BJ (cell line): ENCODE data around the gene FANK1. TPM values are rescaled to one million over a fixed set of nuclear protein-coding genes. Genes with fewer than 3 reads are reported as not detected.

ENCODE experiments used
- CTCF ChIA-PET: fragments of 350-600 bp; formaldehyde crosslinking; extraction: SDS; loops from one replicate; lab custom pipeline; 2021; ENCODE audit warnings: antibody characterized with exemption, inconsistent platforms; lab: Yijun Ruan, JAX
- POLR2A ChIA-PET: fragments of 300-600 bp; sonication (Branson Sonifier 250); formaldehyde crosslinking; extraction: SDS; loops from one replicate; lab custom pipeline; 2021; ENCODE audit warnings: antibody characterized with exemption; lab: Charles Lee
- DNase-seq: peaks from one replicate; pipeline ENCODE4 v3.0.0-alpha.2; 2011; ENCODE audit warnings: low read depth
- H3K27me3 ChIP-seq: 2 replicates; pipeline ENCODE4 v1.6.0; 2011; ENCODE audit warnings: low read length; ENCODE audit not compliant: control insufficient read depth, insufficient read depth
- H3K36me3 ChIP-seq: 2 replicates; pipeline ENCODE4 v1.5.1; 2011; ENCODE audit warnings: low read length; ENCODE audit not compliant: control insufficient read depth, insufficient read depth
- H3K4me3 ChIP-seq: 2 replicates; pipeline ENCODE4 v1.5.1; 2011; ENCODE audit warnings: low read depth, mild to moderate bottlenecking, control low read depth, low read length
- polyA plus RNA-seq: library from polyadenylated mRNA; depleted of rRNA; stranded (reverse); fragments of >200 nt; gene quantifications from 2 replicates; pipeline ENCODE4 v1.2.3, GENCODE V29; 2011
- TF ChIP-seq, protein P1 (sequence below): IDR thresholded peaks from 2 replicates; pipeline ENCODE4 v1.5.1; 2011; ENCODE audit warnings: low read depth, mild to moderate bottlenecking, control low read depth, inconsistent platforms, low read length, moderate library complexity; ENCODE audit not compliant: insufficient read depth

Gene FANK1
- polyA plus RNA-seq, 1 experiment, result 1.8 TPM

DNA sequence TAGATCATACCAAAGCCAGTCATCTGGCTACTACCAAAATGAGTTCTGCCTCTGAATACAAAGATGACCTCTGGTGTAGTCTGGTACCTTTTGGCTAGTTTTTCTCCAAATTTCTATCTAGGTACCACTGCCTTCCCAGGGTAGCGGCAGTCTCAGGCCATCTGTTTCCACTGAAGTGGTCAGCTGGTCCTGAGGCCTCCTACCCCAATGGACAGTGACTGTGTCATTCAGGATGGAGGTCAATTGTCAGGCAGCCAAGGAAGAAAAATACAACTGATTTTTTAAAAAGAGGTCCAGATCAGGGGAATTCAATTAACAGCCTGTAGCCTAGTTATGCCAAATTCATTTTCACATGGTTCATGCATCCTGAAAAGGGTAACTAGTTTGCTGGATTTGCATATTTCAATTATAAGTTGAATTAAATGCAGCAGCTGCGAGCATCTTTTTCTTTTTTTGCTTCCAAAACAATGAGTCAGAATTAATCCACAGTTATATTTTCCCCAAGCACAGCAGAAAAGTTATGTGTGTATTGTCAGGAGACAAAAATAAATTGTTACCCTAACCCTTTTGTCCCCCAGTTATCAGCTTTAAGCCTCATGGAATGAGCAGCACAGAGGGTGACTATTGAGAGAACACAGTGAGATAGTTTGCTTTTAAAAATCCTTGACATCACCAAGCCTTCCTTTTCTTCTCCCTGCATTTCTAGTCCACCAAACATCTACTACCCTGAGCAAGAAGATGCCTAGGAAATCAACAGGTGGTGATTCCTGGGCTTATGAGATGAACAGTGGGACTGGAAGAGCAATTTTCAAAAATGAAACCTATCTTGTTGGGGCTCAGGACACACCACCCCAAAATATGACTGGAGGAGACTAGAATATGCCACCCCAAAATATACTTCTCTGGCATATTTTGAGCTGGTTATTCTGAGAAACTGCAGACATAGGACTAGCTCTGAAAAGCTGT, 45.3 kb upstream of the FANK1 start:
- no peak for DNase-seq
- Histone ChIP-seq H3K27me3 (no peaks in the 10 kb centered on the region), H3K4me3 (no peak overlapping the region), H3K36me3 (peaks cover 10% of the 10 kb centered on the region)
- POLR2A ChIA-PET, result no interaction called here
- CTCF ChIA-PET, result no interaction called here
- TF ChIP-seq, protein P1, sequence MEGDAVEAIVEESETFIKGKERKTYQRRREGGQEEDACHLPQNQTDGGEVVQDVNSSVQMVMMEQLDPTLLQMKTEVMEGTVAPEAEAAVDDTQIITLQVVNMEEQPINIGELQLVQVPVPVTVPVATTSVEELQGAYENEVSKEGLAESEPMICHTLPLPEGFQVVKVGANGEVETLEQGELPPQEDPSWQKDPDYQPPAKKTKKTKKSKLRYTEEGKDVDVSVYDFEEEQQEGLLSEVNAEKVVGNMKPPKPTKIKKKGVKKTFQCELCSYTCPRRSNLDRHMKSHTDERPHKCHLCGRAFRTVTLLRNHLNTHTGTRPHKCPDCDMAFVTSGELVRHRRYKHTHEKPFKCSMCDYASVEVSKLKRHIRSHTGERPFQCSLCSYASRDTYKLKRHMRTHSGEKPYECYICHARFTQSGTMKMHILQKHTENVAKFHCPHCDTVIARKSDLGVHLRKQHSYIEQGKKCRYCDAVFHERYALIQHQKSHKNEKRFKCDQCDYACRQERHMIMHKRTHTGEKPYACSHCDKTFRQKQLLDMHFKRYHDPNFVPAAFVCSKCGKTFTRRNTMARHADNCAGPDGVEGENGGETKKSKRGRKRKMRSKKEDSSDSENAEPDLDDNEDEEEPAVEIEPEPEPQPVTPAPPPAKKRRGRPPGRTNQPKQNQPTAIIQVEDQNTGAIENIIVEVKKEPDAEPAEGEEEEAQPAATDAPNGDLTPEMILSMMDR, result no peak

DNA sequence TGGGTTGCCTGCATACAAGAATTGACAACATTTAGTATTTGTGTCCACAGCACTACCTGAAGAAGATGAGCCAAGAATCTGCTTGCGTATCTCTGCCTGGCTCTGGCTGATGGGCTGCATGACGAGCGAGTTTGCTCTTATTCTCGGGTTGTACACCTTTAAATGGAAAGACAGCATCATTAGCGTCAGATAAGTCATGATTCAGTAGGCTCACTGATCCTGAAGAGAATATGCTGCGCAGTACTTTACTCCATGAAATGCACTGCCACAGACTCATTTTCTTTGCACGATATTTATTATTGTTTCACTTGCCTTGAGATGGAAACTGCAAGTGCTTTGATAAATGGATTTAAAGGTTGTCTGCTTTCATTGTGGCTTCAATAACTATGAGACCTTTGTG, 43.9 kb upstream of the FANK1 start:
- TF ChIP-seq, protein P1, result no peak
- ChIA-PET POLR2A (no interaction called here), CTCF (no interaction called here)
- no peaks in the 10 kb centered on the region for H3K27me3 ChIP-seq
- no peak for DNase-seq
- peaks cover 11% of the 10 kb centered on the region for H3K36me3 ChIP-seq
- H3K4me3 ChIP-seq, result no peak overlapping the region

DNA sequence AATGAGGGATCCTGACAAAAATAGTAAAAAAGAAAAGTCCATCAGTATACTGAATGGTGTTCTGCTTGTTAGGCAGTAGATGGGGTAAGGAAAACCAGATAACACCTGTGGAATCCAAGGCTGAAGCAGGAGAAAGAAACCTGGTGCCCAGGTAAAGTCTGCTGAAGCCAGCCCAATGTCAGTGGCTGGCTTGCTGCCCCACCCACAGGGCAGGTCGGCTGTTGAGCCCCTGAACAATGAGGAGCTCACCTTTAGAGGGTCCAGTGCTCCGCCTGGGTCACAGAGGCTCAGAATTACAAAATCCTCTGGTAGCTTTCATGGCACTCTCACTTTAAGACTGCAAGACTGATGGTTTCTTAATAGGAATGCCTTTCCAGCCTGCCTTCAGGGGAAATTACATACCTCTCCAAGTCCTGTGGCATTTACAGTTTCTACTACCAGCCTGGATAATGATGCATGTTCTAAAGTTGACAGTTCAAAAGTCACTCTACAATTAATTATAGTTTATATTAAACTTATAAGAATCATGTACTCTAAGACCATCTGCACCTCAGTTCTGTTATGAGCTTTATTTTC, 39.1 kb upstream of the FANK1 start:
- CTCF ChIA-PET, result interaction anchor here (1.0 kb wide), 1 partner anchor 12 kb away, joined by 3 read pairs; no protein-coding TSS in a partner anchor
- DNase-seq, result no peak
- POLR2A ChIA-PET, result no interaction called here
- no peak overlapping the region for H3K4me3 ChIP-seq
- no peaks in the 10 kb centered on the region for H3K27me3 ChIP-seq
- TF ChIP-seq, protein P1, result no peak
- H3K36me3 ChIP-seq, result peaks cover 8% of the 10 kb centered on the region

DNA sequence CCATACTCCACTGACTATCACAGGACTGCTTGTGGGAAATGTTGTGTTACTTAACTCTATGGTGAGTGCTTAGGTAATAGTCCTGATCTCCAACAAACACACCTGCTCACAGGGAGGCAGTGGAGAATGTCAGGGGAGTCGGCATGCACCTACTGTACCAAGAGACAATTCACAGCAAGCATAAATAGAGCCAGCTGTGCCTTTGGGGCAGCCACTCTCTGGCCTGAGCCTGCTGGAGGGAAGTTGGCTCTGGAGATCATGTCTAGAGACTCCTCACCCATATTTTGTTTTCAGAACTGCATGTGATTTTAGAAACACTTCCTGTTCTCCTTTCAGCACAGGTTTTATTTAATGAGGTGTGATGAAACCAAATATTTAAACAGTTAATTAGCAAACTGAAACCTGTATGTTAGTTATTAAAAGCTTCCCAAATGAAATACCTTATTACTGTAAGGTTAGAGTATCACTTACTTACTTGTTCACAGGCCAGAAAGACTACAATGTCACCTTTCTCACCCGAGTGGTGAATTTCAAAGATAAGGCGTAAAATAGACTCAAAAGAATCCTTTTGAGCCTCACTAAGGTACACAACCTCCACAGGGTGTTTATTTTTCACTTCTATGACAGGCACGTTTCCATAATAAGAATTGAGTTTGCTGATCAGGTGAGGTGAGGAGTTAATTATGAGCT, 37.1 kb upstream of the FANK1 start:
- peaks cover 6% of the 10 kb centered on the region for H3K36me3 ChIP-seq
- no peaks in the 10 kb centered on the region for H3K27me3 ChIP-seq
- CTCF ChIA-PET, result interaction anchor here (1.1 kb wide), 1 partner anchor 11 kb away, joined by 3 read pairs; no protein-coding TSS in a partner anchor
- TF ChIP-seq, protein P1, result no peak
- H3K4me3 ChIP-seq, result no peak overlapping the region
- no peak for DNase-seq
- POLR2A ChIA-PET, result no interaction called here

DNA sequence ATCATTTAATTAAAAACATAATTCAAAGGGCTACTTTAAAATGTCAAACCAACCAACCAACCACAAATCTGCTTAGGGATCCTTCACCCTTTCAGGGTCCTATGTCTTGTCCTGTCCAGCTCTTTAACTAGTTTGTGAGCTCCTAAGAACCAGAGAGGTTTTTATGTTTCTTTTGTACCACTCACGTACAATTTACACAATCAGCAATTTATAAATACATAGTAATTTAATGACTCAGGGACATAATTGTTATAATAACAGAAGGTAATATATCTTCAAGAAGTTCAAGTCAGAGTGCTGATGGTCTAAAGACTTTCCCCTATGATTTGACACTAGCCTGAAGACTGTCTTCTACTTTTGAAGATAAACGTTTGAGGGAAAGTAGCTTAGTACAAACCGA, 31.2 kb upstream of the FANK1 start:
- TF ChIP-seq, protein P1, result no peak
- Histone ChIP-seq H3K27me3 (no peaks in the 10 kb centered on the region), H3K36me3 (peaks cover 4% of the 10 kb centered on the region), H3K4me3 (no peak overlapping the region)
- ChIA-PET CTCF (interaction anchor here (1.2 to 1.4 kb wide), 2 partner anchors 21 to 639 kb away, joined by 3 to 4 read pairs; no protein-coding TSS in a partner anchor), POLR2A (no interaction called here)
- no peak for DNase-seq
